GM19467 (cell line): Measurements from ENCODE around the gene ARL14EP.

Experiments used
- ATAC-seq: cut with Tn5 transposase; IDR thresholded peaks from one replicate; pipeline ENCODE4 v1.9.1; 2021; ENCODE audit warnings: mild to moderate bottlenecking, moderate library complexity; ENCODE audit not compliant: unreplicated experiment

ARL14EP gene

GRCh38 chr11:30322826-30323710 lies at the start of gene ARL14EP:
ARL14EP (plus strand) TSS chr11:30323104; CDS start chr11:30330949, 7,845 bp downstream.
- ATAC-seq: peak; percentile 98

- no peak for ATAC-seq
Measured at GRCh38 chr11:30277176-30277575, 45.7 kb upstream of the ARL14EP start.

- no peak for ATAC-seq
Measured at GRCh38 chr11:30279796-30280195, 43.1 kb upstream of the ARL14EP start.

- peak; percentile 12 for ATAC-seq
Measured at GRCh38 chr11:30281476-30282288, 41.2 kb upstream of the ARL14EP start.

- peak; percentile 95 for ATAC-seq
Measured at GRCh38 chr11:30282289-30282631, 40.6 kb upstream of the ARL14EP start.

GRCh38 chr11:30284836-30285235 lies 38.1 kb upstream of the ARL14EP start:
- ATAC-seq: no peak

- no peak for ATAC-seq
Measured at GRCh38 chr11:30285416-30286121, 37.3 kb upstream of the ARL14EP start.

- no peak for ATAC-seq
Measured at GRCh38 chr11:30291331-30291730, 31.6 kb upstream of the ARL14EP start.

- no peak for ATAC-seq
Measured at GRCh38 chr11:30292545-30292944, 30.4 kb upstream of the ARL14EP start.

GRCh38 chr11:30295178-30295885 lies 27.6 kb upstream of the ARL14EP start:
- ATAC-seq: no peak

GRCh38 chr11:30304620-30305019 lies 18.3 kb upstream of the ARL14EP start:
- ATAC-seq: no peak

GRCh38 chr11:30310623-30311022 lies 12.3 kb upstream of the ARL14EP start:
- peak; percentile 87 for ATAC-seq

GRCh38 chr11:30311189-30311588 lies 11.7 kb upstream of the ARL14EP start:
- ATAC-seq: no peak

- ATAC-seq: no peak
Measured at GRCh38 chr11:30312243-30312642, 10.7 kb upstream of the ARL14EP start.

- no peak for ATAC-seq
Measured at GRCh38 chr11:30313580-30313979, 9.3 kb upstream of the ARL14EP start.

GRCh38 chr11:30314625-30315024 lies 8.3 kb upstream of the ARL14EP start:
- ATAC-seq: no peak

GRCh38 chr11:30316237-30316636 lies 6.7 kb upstream of the ARL14EP start:
- no peak for ATAC-seq

GRCh38 chr11:30317030-30317429 lies 5.9 kb upstream of the ARL14EP start:
- ATAC-seq: peak; percentile 49

GRCh38 chr11:30321321-30321720 lies 1.6 kb upstream of the ARL14EP start:
- ATAC-seq: no peak

- ATAC-seq: no peak
Measured at GRCh38 chr11:30322191-30322590, 713 bp upstream of the ARL14EP start.
